K562 (cell line): ENCODE measurements around the gene STK11.

ENCODE experiments used
- CREB1 ChIP-seq, 2 experiments: sonication (generic) in 1 of 2; formaldehyde crosslinking in 1 of 2; IDR thresholded peaks; 2 replicates each; pipeline versions ENCODE4 v1.6.1 to v1.8.0; 2012 to 2022; ENCODE audit warnings: inconsistent platforms in 1 of 2, mild to moderate bottlenecking in 1 of 2, missing genetic modification reagents in 1 of 2, moderate library complexity in 1 of 2
- DMBX1 ChIP-seq: fragments of 250-450 bp; sonication (Bioruptor Pico); IDR thresholded peaks from 2 replicates; pipeline ENCODE4 v1.8.0; 2022; ENCODE audit warnings: inconsistent platforms, mild to moderate bottlenecking, moderate library complexity, borderline replicate concordance
- NCOA2 ChIP-seq, 2 experiments: fragments of 450-650 bp; IDR thresholded peaks; 2 replicates each; pipeline ENCODE4 v1.6.1; 2018; ENCODE audit warnings: mild to moderate bottlenecking in 2 of 2, moderate library complexity in 1 of 2; ENCODE audit not compliant: partially characterized antibody in 2 of 2
- NCOR1 ChIP-seq: fragments of 450-650 bp; IDR thresholded peaks from 2 replicates; pipeline ENCODE4 v1.6.1; 2016; ENCODE audit warnings: mild to moderate bottlenecking, moderate library complexity
- PRMT5 ChIP-seq: sonication (generic); formaldehyde crosslinking; IDR thresholded peaks from 2 replicates; pipeline ENCODE4 v1.5.0; 2020; ENCODE audit warnings: missing genetic modification reagents
- RFX5 ChIP-seq: IDR thresholded peaks from 2 replicates; pipeline ENCODE4 v1.6.1; 2011; ENCODE audit warnings: low read depth, mild to moderate bottlenecking, improper control_type of control experiment, low read length
- SPI1 ChIP-seq: IDR thresholded peaks from 2 replicates; pipeline ENCODE4 v1.6.1; 2011; ENCODE audit warnings: low read depth, low read length, control low read depth, borderline replicate concordance
- SRSF3 ChIP-seq: fragments of 200-400 bp; formaldehyde crosslinking; IDR thresholded peaks from 2 replicates; pipeline ENCODE4 v1.6.1; 2016; ENCODE audit warnings: mild to moderate bottlenecking, low read length, moderate library complexity; ENCODE audit not compliant: insufficient read depth
- ZKSCAN1 ChIP-seq: fragments of 150-350 bp; IDR thresholded peaks from 2 replicates; pipeline ENCODE4 v1.6.1; 2016; ENCODE audit warnings: low read depth, low read length
- ZNF586 ChIP-seq: fragments of 450-650 bp; formaldehyde crosslinking; conservative IDR thresholded peaks from 2 replicates; pipeline ENCODE4 v1.4.0; 2020; ENCODE audit warnings: mild to moderate bottlenecking, moderate library complexity
- TF ChIP-seq, protein P1 (sequence below), 3 experiments: IDR thresholded peaks in 2 of 3; conservative IDR thresholded peaks in 1 of 3; 2 replicates each; pipeline ENCODE4 v1.5.1; 2011 to 2012; ENCODE audit warnings: low read length in 3 of 3, mild to moderate bottlenecking in 3 of 3, control low read depth in 2 of 3, improper control_type of control experiment in 1 of 3, inconsistent platforms in 1 of 3, low read depth in 1 of 3, mixed read lengths in 1 of 3, moderate library complexity in 1 of 3; ENCODE audit not compliant: insufficient read depth in 2 of 3

DNA sequence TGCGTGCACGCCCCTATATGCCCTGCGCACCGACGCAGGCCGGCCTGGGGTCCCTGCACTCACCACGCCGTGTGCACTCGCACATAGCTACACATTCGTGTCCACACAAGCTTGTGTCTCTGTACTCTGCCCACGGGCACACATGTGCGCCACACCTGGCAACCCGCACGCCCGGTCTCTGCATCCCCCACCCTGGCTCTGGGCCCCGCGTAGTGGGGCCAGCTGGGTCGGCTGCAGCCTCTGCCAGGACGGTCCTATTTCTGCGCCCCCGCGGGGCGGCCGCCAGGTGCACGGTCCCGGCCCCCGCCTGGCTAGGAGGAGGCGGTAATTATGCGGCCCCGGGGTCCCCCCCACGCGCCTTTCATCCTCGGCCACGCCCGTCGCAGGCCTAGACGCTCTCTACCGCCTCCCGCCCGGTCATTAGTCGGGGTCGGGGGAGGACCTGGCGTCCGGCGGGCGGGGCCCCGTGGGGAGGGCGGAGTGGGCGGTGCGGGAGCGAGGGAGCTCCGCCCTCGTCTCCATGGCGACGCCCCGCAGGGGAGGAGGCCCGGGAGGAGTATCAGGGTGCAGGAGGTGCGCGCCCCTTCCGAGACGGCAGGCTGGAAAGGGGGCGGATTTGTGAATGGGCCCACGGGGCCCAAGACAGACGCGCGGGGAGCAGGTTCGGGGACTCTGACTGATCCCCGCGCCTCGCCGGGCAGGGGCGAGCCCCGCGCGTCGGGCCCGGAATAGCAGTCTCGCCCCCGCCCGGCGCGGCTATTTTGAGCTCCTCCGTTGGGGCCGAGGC is 60.7 kb downstream of the STK11 start:
- no peak for TF ChIP-seq NCOA2 (IDR thresholded peaks at IDR 0.05; ENCODE audit: partially characterized antibody in 2 of 2)
- peak; percentile 36; the same call in 1 of the 2 replicates for TF ChIP-seq NCOR1
- no peak for TF ChIP-seq SRSF3
- peak; percentile 86 for TF ChIP-seq CREB1 (IDR thresholded peaks at IDR 0.05)
- peak; percentile 77 for TF ChIP-seq CREB1 (CRISPR knock-in tag; IDR thresholded peaks at IDR 0.05)
- TF ChIP-seq SPI1 = no peak
- no peak for TF ChIP-seq RFX5
- no peak for TF ChIP-seq DMBX1 (CRISPR knock-in tag)
- TF ChIP-seq ZNF586 (CRISPR knock-in tag) = no peak
- TF ChIP-seq ZKSCAN1 = 0 out of 2 replicates have a peak, but pooled peaks have one; percentile 32
- TF ChIP-seq, protein P1, sequence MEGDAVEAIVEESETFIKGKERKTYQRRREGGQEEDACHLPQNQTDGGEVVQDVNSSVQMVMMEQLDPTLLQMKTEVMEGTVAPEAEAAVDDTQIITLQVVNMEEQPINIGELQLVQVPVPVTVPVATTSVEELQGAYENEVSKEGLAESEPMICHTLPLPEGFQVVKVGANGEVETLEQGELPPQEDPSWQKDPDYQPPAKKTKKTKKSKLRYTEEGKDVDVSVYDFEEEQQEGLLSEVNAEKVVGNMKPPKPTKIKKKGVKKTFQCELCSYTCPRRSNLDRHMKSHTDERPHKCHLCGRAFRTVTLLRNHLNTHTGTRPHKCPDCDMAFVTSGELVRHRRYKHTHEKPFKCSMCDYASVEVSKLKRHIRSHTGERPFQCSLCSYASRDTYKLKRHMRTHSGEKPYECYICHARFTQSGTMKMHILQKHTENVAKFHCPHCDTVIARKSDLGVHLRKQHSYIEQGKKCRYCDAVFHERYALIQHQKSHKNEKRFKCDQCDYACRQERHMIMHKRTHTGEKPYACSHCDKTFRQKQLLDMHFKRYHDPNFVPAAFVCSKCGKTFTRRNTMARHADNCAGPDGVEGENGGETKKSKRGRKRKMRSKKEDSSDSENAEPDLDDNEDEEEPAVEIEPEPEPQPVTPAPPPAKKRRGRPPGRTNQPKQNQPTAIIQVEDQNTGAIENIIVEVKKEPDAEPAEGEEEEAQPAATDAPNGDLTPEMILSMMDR (IDR thresholded peaks at IDR 0.05 in 2 of 3, conservative IDR thresholded peaks at IDR 0.05 in 1 of 3; ENCODE audit: insufficient read depth in 2 of 3, low read depth in 1 of 3, low read length in 3 of 3) = peak in 1 of 3 experiments; percentile 10; a peak in 1 of 6 replicates
- no peak for TF ChIP-seq PRMT5
